PC-3 (cell line): ENCODE measurements around the gene IL36B.
A peak's percentile ranks its signal among the peaks of the same experiment; 100 is the strongest.

ENCODE experiments used
- CTCF ChIP-seq: fragments of 300-600 bp; sonication (generic); conservative IDR thresholded peaks from 2 replicates; pipeline ENCODE4 v1.5.1; 2017; ENCODE audit warnings: antibody characterized with exemption, low read depth, mild to moderate bottlenecking, low read length
- EZH2 ChIP-seq: fragments of 300-600 bp; sonication (generic); IDR thresholded peaks from one replicate; pipeline ENCODE4 v1.6.1; 2017; ENCODE audit warnings: antibody characterized with exemption, mild to moderate bottlenecking, low read length; ENCODE audit not compliant: unreplicated experiment
- EZH2phosphoT487 ChIP-seq: fragments of 300-600 bp; sonication (generic); IDR thresholded peaks from 2 replicates; pipeline ENCODE4 v1.6.1; 2018; ENCODE audit warnings: mild to moderate bottlenecking, antibody characterized with exemption, low read length, borderline replicate concordance

- TF ChIP-seq CTCF (peak; percentile 60), EZH2phosphoT487 (no peak), EZH2 (no peak)
Measured at GRCh38 chr2:113041871-113042270, 10.8 kb downstream of the IL36B start.
